ENCODE results near the gene NOS3. TPM values are rescaled to one million over a fixed set of nuclear protein-coding genes. Genes with fewer than 3 reads are reported as not detected.
A peak's percentile ranks its signal among the peaks of the same experiment; 100 is the strongest.

NOS3 gene
- total and polyA plus RNA-seq, 2 donors from 2014 or later, result 9.3 to 51.7 TPM

DNA sequence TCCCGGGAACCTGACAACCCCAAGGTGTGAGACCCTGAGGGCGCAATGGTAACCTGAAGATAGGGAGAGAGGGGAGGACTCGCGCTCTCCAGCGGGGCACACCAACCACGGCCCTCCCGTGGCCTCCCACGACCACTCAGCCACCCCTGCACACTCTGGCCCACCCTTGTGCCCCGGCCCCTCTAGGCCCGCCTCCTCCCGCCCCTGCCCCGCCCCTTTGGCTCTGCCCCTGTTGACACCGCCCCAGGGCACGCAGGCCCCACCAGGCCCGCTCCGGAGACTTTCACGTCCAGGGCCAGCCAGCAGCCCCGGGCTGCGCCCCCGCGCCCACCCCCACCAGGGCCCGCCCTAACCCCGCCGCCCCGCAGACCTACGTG, 22.5 kb downstream of the NOS3 start:
- H3K9ac ChIP-seq (ENCODE audit: low read length in 3 of 3), result no peak overlapping the region
- no peak for FAIRE-seq
- peaks cover 0 to 23% (median 0%) of the 10 kb centered on the region in 3 donors for H3K4me1 ChIP-seq (ENCODE audit: control insufficient read depth in 2 of 3, insufficient read depth in 2 of 3, low read depth in 1 of 3, low read length in 3 of 3)
- peak in 2 of 5 donors; percentile 20 to 83 for DNase-seq
- no peak overlapping the region for H3K27ac ChIP-seq (ENCODE audit: low read depth in 2 of 2, low read length in 2 of 2)
- intact Hi-C loops (cut with DNase I), result no loop called here
- H3K36me3 ChIP-seq (ENCODE audit: control insufficient read depth in 2 of 3, insufficient read depth in 3 of 3, low read length in 3 of 3), result no peaks in the 10 kb centered on the region
- no peaks in the 10 kb centered on the region for H3K9me3 ChIP-seq (ENCODE audit: control insufficient read depth in 2 of 3, insufficient read depth in 1 of 3, low read length in 3 of 3)
- H3K27me3 ChIP-seq (ENCODE audit: control insufficient read depth, insufficient read depth, low read length), result peaks cover 7% of the 10 kb centered on the region
- H3K4me3 ChIP-seq (ENCODE audit: low read length in 3 of 3), result no peak overlapping the region
- TF ChIP-seq, protein P1, sequence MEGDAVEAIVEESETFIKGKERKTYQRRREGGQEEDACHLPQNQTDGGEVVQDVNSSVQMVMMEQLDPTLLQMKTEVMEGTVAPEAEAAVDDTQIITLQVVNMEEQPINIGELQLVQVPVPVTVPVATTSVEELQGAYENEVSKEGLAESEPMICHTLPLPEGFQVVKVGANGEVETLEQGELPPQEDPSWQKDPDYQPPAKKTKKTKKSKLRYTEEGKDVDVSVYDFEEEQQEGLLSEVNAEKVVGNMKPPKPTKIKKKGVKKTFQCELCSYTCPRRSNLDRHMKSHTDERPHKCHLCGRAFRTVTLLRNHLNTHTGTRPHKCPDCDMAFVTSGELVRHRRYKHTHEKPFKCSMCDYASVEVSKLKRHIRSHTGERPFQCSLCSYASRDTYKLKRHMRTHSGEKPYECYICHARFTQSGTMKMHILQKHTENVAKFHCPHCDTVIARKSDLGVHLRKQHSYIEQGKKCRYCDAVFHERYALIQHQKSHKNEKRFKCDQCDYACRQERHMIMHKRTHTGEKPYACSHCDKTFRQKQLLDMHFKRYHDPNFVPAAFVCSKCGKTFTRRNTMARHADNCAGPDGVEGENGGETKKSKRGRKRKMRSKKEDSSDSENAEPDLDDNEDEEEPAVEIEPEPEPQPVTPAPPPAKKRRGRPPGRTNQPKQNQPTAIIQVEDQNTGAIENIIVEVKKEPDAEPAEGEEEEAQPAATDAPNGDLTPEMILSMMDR (IDR thresholded peaks at IDR 0.05; ENCODE audit: borderline replicate concordance, extremely low read depth, insufficient read depth), result no peak

DNA sequence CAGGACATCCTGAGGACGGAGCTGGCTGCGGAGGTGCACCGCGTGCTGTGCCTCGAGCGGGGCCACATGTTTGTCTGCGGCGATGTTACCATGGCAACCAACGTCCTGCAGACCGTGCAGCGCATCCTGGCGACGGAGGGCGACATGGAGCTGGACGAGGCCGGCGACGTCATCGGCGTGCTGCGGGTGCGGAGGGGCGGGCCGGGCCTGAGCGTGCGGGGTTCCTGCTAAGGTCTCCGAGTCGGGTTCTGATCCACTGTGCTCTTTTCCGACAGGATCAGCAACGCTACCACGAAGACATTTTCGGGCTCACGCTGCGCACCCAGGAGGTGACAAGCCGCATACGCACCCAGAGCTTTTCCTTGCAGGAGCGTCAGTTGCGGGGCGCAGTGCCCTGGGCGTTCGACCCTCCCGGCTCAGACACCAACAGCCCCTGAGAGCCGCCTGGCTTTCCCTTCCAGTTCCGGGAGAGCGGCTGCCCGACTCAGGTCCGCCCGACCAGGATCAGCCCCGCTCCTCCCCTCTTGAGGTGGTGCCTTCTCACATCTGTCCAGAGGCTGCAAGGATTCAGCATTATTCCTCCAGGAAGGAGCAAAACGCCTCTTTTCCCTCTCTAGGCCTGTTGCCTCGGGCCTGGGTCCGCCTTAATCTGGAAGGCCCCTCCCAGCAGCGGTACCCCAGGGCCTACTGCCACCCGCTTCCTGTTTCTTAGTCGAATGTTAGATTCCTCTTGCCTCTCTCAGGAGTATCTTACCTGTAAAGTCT, 23.1 kb downstream of the NOS3 start:
- peak; percentile 92 to 95 (median 93) for DNase-seq
- Histone ChIP-seq H3K4me1 (ENCODE audit: control insufficient read depth in 2 of 3, insufficient read depth in 2 of 3, low read depth in 1 of 3, low read length in 3 of 3) (peaks cover 0 to 25% (median 0%) of the 10 kb centered on the region in 3 donors), H3K27ac (ENCODE audit: low read depth in 2 of 2, low read length in 2 of 2) (no peak overlapping the region), H3K9me3 (ENCODE audit: control insufficient read depth in 2 of 3, insufficient read depth in 1 of 3, low read length in 3 of 3) (no peaks in the 10 kb centered on the region), H3K27me3 (ENCODE audit: control insufficient read depth, insufficient read depth, low read length) (peaks cover 7% of the 10 kb centered on the region), H3K36me3 (ENCODE audit: control insufficient read depth in 2 of 3, insufficient read depth in 3 of 3, low read length in 3 of 3) (no peaks in the 10 kb centered on the region), H3K4me3 (ENCODE audit: low read length in 3 of 3) (peak overlapping the region in 2 of 3 donors; percentile 14 to 29), H3K9ac (ENCODE audit: low read length in 3 of 3) (no peak overlapping the region)
- TF ChIP-seq, protein P1 (IDR thresholded peaks at IDR 0.05; ENCODE audit: borderline replicate concordance, extremely low read depth, insufficient read depth), result no peak
- intact Hi-C loops (cut with DNase I), result no loop called here
- no peak for FAIRE-seq

DNA sequence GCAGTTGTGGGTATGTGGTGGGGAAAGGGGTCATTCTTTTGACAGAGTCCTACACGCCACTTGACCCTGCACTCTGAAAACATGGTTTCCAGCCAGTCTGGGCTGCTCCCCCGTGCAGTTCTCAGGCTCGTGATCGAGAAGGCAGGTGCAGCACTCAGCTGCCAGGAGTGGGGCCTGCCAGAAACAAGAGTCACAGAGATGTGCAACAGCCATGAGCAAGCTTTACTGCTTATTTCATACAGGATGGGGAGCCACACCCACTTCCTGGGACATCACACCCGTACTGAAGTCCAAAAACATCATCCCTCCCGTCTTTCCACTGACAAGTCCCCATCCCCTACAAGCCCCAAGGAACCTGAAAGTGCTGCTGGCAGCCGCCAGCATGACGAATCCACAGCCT, 24.1 kb downstream of the NOS3 start:
- TF ChIP-seq, protein P1 (IDR thresholded peaks at IDR 0.05; ENCODE audit: borderline replicate concordance, extremely low read depth, insufficient read depth), result no peak
- Histone ChIP-seq H3K27me3 (ENCODE audit: control insufficient read depth, insufficient read depth, low read length) (peaks cover 7% of the 10 kb centered on the region), H3K9ac (ENCODE audit: low read length in 3 of 3) (no peak overlapping the region), H3K36me3 (ENCODE audit: control insufficient read depth in 2 of 3, insufficient read depth in 3 of 3, low read length in 3 of 3) (no peaks in the 10 kb centered on the region), H3K4me3 (ENCODE audit: low read length in 3 of 3) (no peak overlapping the region), H3K27ac (ENCODE audit: low read depth in 2 of 2, low read length in 2 of 2) (no peak overlapping the region), H3K4me1 (ENCODE audit: control insufficient read depth in 2 of 3, insufficient read depth in 2 of 3, low read depth in 1 of 3, low read length in 3 of 3) (peaks cover 0 to 28% (median 0%) of the 10 kb centered on the region in 3 donors), H3K9me3 (ENCODE audit: control insufficient read depth in 2 of 3, insufficient read depth in 1 of 3, low read length in 3 of 3) (no peaks in the 10 kb centered on the region)
- FAIRE-seq (no peak), DNase-seq (no peak)
- intact Hi-C loops (cut with DNase I), result no loop called here
